HUES64 (cell line): Measurements from ENCODE around the gene SEMA6D.

Experiments used
- H3K27ac ChIP-seq: 2 replicates; pipeline ENCODE4 v1.7.0; 2013; ENCODE audit warnings: low read depth, low read length, inconsistent platforms
- H3K27me3 ChIP-seq: 2 replicates; pipeline ENCODE4 v1.6.1; 2013; ENCODE audit warnings: mild to moderate bottlenecking, low read length; ENCODE audit not compliant: insufficient read depth
- H3K36me3 ChIP-seq: 2 replicates; pipeline ENCODE4 v1.6.1; 2013; ENCODE audit warnings: mild to moderate bottlenecking, low read length; ENCODE audit not compliant: insufficient read depth
- H3K4me1 ChIP-seq: 2 replicates; pipeline ENCODE4 v1.6.1; 2013; ENCODE audit warnings: mild to moderate bottlenecking, low read length, moderate library complexity; ENCODE audit not compliant: insufficient read depth
- H3K4me3 ChIP-seq: 2 replicates; pipeline ENCODE4 v1.5.1; 2013; ENCODE audit warnings: mild to moderate bottlenecking, low read length, moderate library complexity
- H3K9ac ChIP-seq: 2 replicates; pipeline ENCODE4 v1.6.1; 2013; ENCODE audit warnings: mild to moderate bottlenecking, low read depth, low read length
- H3K9me3 ChIP-seq: 2 replicates; pipeline ENCODE4 v1.6.1; 2013; ENCODE audit warnings: low read depth, low read length; ENCODE audit not compliant: insufficient read depth
- WGBS: fragments of 150-250, 120-280 bp; methylation state at CpG from one replicate; pipeline ENCODE4 v1.1.7; 2013; ENCODE audit warnings: missing lambda C conversion rate; 5-methylcytosine and 5-hydroxymethylcytosine counted together

Gene SEMA6D

DNA sequence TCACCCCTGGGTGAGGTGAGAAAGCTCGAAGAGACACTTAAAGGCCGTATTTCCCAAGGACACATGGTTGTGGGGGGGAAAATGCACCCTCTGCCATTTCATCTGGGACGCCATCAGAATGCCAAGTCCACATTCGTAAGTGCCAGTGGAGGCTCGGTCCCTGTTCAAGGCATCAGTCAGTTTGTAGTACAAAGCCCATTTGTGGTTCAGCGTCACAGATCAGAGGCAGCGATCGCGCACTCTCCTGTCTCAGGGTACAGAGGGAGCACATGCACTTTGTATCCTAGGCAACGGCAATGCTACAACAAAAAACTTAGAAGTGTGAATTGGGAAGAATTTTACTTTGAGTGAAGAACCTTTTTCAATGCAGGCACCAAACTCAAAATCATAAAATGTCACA is 27.2 kb downstream of the SEMA6D start:
- H3K27me3 ChIP-seq, result peaks cover 7% of the 10 kb centered on the region; the same call in 1 of the 2 replicates
- peaks cover 18% of the 10 kb centered on the region for H3K4me1 ChIP-seq
- H3K27ac ChIP-seq, result no peak overlapping the region
- H3K9me3 ChIP-seq, result no peaks in the 10 kb centered on the region
- 95% methylated on average over 10 of the region's 10 CpGs for WGBS
- no peaks in the 10 kb centered on the region for H3K36me3 ChIP-seq
- H3K9ac ChIP-seq, result no peak overlapping the region
- no peak overlapping the region for H3K4me3 ChIP-seq

DNA sequence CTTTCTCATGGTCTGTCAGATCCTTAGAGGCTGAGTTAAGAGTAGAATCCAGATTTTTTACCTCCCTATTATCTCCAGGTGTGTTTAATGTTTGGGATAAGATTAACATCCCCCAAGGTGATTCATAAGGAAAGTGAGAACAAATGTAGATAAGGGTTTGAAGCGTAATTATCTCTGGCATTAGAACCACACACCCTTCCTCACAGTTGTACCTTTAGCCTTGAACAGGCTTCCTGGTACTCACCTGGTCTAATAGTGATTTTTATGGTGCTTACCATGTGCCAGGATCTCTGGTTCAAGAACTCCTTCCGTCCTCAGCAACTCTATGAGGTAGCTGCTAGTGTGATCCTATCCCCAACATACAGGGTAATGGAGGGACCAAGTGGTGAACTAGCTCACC is 27.7 kb downstream of the SEMA6D start:
- Histone ChIP-seq H3K4me3 (no peak overlapping the region), H3K36me3 (no peaks in the 10 kb centered on the region), H3K27me3 (peaks cover 7% of the 10 kb centered on the region; the same call in 1 of the 2 replicates), H3K4me1 (peaks cover 18% of the 10 kb centered on the region), H3K27ac (no peak overlapping the region), H3K9me3 (no peaks in the 10 kb centered on the region), H3K9ac (no peak overlapping the region)
- WGBS, result 100% methylated on average over 1 of the region's 2 CpGs

DNA sequence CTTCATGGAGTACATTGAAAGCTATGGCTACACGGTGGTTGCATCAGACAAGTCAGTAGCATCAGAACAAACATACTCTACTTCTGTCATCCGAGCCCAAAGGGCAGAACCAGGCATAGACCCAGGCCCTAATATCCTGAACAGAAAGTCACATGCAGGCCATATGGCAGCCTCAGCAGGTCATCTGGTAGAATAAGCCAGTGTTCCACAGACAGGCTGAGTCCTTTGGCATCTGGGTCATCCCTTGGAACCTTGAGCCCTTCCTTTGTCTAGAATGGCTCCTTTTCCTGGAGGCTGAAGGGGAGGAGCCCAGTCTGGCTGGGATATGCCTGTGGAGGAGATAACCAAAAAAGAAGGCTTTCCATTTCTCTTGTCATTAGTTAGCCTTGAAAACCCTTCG is 29.2 kb downstream of the SEMA6D start:
- peaks cover 16% of the 10 kb centered on the region for H3K4me1 ChIP-seq
- WGBS, result 92% methylated on average over 3 of the region's 3 CpGs
- no peak overlapping the region for H3K4me3 ChIP-seq
- no peaks in the 10 kb centered on the region for H3K36me3 ChIP-seq
- peaks cover 7% of the 10 kb centered on the region; the same call in 1 of the 2 replicates for H3K27me3 ChIP-seq
- no peak overlapping the region for H3K27ac ChIP-seq
- H3K9ac ChIP-seq, result no peak overlapping the region
- no peaks in the 10 kb centered on the region for H3K9me3 ChIP-seq

DNA sequence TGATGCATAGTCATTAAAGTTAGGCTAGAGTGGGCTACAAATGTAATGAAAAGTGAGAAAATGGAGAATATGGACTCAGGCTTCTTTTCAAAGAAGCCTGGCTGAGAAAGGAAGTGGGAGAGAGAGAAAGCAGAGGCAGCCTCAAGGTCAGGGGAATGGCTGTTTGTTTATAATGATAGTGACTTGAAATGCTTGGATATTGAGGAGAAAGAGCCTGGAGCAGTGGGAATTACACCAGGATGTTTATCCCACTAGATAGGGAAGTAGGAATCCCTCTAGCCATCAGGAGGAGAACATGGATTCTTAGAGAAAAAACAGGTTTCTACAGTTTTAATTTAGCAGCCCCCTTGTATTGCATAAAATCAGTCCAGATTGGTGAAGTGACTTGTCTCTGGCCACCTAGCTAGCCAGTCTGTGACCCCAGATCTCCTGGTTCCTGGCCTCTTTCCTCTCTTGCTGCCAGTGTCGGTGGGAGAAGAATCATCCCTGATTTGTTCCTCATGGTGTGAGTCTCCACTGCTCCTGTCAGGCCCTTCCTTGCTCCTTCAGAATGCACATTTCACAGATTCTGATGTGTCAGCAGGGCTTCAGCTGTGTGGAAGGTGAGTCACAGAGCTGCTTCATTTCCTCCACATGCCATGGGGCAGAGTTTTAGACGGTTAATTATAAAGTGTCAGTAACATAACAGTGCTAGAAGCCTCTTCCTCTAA is 32.9 kb downstream of the SEMA6D start:
- no peaks in the 10 kb centered on the region for H3K36me3 ChIP-seq
- H3K4me1 ChIP-seq, result no peaks in the 10 kb centered on the region
- no peaks in the 10 kb centered on the region; the same call in 1 of the 2 replicates for H3K27me3 ChIP-seq
- H3K27ac ChIP-seq, result no peak overlapping the region
- peaks cover 17% of the 10 kb centered on the region; the same call in 1 of the 2 replicates for H3K9me3 ChIP-seq
- H3K4me3 ChIP-seq, result no peak overlapping the region
- no peak overlapping the region for H3K9ac ChIP-seq
- WGBS, result 85% methylated on average over 1 of the region's 2 CpGs

DNA sequence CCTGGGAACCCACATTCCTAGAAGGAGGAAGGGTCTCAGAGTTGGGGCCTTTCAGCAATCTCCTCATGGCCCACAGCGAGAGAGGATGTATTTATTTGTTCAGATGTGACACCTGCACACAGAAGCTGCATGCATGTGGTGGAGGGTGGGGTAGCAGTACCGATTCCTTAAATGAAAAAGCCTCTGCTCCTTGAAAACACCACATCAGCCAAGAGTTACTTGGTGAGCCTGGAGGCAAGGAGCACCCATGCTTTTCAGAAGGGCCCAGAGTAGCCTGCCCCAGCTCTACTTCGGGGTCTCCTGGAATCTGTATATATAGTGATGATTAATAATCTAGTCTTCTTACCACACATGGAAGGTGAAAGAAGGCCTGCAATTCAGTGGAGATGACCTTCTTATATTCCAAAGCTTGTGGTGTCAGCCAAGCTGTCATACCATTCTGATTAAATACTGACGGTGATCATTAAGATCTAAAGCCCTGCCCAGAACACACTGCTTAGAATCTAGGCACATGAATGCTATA is 33.5 kb downstream of the SEMA6D start:
- H3K36me3 ChIP-seq, result no peaks in the 10 kb centered on the region
- no peak overlapping the region for H3K27ac ChIP-seq
- peaks cover 21% of the 10 kb centered on the region; the same call in 1 of the 2 replicates for H3K9me3 ChIP-seq
- H3K4me3 ChIP-seq, result no peak overlapping the region
- WGBS, result 91% methylated on average over 3 of the region's 4 CpGs
- H3K9ac ChIP-seq, result no peak overlapping the region
- H3K4me1 ChIP-seq, result no peaks in the 10 kb centered on the region
- H3K27me3 ChIP-seq, result no peaks in the 10 kb centered on the region

DNA sequence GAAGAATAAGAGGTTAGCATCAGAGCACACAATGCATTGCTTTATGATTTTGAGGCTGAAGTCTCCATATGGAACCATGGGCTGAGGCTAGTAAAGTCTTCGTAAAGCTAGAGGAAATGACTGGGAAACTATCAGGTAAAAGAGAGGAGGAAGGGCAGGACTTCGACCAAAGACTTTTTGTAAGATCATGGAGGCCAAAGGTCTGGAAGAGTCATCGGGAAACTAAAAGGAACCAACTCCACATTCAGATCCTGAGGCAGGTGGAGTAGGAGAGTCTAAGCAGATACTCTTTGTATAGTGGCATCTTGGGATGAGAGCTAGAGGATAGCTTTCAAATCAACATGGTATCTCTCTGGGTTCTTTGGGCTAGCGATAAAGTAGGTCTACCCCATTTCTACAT is 36.3 kb downstream of the SEMA6D start:
- no peaks in the 10 kb centered on the region for H3K36me3 ChIP-seq
- H3K4me3 ChIP-seq, result no peak overlapping the region
- H3K9ac ChIP-seq, result no peak overlapping the region
- H3K4me1 ChIP-seq, result peaks cover 9% of the 10 kb centered on the region
- peaks cover 21% of the 10 kb centered on the region; the same call in 1 of the 2 replicates for H3K9me3 ChIP-seq
- no peak overlapping the region for H3K27ac ChIP-seq
- H3K27me3 ChIP-seq, result no peaks in the 10 kb centered on the region
- 97% methylated on average over 4 of the region's 4 CpGs for whole genome bisulfite sequencing

DNA sequence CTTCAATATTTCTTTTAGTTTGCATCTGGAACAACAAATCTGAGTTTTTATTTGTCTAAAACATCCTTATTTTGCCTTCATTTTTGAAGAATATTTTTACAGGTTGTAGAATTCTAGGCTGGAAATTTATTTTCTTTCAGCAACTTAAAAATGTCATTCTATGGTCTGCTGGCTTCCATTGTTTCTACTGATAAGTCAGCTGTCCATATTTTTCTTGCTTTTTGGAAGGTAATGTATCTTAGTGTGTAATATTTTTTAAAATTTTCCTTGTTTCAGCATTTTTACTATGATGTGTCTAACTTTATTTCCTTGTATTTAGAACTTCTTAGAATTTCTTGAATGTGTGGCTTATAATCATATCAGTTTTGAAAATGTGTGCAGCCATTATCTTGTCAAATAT is 37.0 kb downstream of the SEMA6D start:
- H3K27ac ChIP-seq, result no peak overlapping the region
- no peaks in the 10 kb centered on the region for H3K27me3 ChIP-seq
- H3K9me3 ChIP-seq, result peaks cover 21% of the 10 kb centered on the region; the same call in 1 of the 2 replicates
- peaks cover 9% of the 10 kb centered on the region for H3K4me1 ChIP-seq
- no peak overlapping the region for H3K9ac ChIP-seq
- no peak overlapping the region for H3K4me3 ChIP-seq
- no peaks in the 10 kb centered on the region for H3K36me3 ChIP-seq

DNA sequence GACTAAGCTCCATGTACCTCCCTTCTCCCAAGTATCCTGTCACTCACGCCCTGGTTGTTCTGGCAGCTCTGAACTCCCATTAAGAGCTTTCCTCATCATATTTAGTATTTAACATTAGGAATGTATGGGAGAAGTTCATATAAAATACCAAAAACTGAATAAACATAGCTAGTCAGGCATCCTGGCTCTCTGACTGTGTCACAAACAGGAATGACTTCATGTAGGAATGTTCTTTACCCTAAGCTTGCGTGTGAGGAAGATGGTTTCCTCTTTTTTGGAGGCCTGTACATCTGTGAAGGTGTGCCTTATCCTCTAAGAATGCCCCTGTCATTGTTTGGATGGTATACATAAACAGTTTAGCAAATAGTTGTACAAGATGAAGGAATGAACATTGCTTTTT is 38.6 kb downstream of the SEMA6D start:
- Histone ChIP-seq H3K27ac (no peak overlapping the region), H3K9ac (no peak overlapping the region), H3K9me3 (peaks cover 21% of the 10 kb centered on the region; the same call in 1 of the 2 replicates), H3K27me3 (no peaks in the 10 kb centered on the region), H3K4me1 (peaks cover 9% of the 10 kb centered on the region), H3K36me3 (no peaks in the 10 kb centered on the region), H3K4me3 (no peak overlapping the region)
- 84% methylated on average over 2 of the region's 2 CpGs for WGBS

DNA sequence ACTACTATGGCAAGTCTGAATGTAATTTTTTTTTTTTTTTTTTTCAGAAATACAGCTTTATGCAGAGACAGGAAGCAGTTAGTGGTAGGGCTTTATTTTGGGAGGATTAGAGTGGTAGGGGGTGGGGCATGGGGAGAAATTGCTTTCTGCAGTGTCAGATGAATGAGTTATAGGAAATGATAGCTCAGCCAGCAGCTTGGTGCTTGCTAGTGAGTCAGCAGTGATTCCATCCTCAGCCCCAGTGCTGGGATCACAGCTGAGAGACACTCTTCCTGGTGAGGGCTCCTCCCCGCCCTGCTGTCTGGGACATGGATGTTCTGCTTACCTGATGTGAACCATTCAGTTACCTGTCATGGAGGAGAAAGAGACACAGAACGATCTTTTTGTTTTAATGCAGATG is 39.6 kb downstream of the SEMA6D start:
- Histone ChIP-seq H3K27ac (no peak overlapping the region), H3K9me3 (peaks cover 21% of the 10 kb centered on the region; the same call in 1 of the 2 replicates), H3K36me3 (no peaks in the 10 kb centered on the region), H3K9ac (no peak overlapping the region), H3K27me3 (no peaks in the 10 kb centered on the region), H3K4me3 (no peak overlapping the region), H3K4me1 (peaks cover 9% of the 10 kb centered on the region)
- 93% methylated on average over 2 of the region's 2 CpGs for WGBS

DNA sequence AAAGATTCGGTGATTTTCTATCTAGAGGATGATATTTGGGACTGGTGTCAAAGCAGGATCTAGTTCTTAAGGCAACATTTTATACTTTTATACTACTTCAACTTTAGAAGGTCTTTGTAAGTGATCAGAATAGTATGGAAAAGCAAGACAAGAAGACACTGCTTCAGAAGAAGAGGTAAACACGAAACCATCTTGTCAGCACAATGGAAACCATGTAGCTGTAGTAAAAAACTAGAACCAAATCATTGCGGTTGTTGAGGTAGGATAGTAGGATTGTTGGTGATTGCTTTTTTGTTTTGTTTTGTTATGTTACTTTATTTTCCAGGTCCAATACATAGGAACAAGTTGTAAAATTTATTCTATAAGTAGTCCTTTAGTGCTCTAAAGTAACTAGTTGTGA is 40.0 kb downstream of the SEMA6D start:
- H3K4me3 ChIP-seq, result no peak overlapping the region
- H3K27me3 ChIP-seq, result no peaks in the 10 kb centered on the region
- H3K27ac ChIP-seq, result no peak overlapping the region
- no peak overlapping the region for H3K9ac ChIP-seq
- peaks cover 21% of the 10 kb centered on the region; the same call in 1 of the 2 replicates for H3K9me3 ChIP-seq
- H3K36me3 ChIP-seq, result no peaks in the 10 kb centered on the region
- peaks cover 9% of the 10 kb centered on the region for H3K4me1 ChIP-seq
- 65% methylated on average over 2 of the region's 3 CpGs for WGBS

DNA sequence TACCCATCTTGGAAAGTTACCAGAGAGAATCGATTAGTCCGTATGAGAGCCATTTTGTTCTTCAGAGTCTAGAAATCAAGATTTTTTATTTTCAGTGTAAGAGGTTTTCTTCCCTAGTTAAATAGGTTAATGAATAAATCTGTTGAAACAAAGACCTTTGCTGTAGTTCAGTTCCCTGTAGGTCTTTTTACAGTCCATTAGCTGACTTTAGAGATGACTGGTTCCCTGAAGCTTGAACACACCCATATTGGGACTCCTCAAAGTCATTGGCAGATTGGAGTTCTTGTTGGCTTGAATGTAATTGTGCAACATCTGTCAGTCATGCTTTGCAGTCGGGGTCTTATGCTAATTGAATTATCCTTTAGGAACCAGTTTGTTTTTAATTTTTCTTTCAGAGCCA is 45.3 kb downstream of the SEMA6D start:
- no peak overlapping the region for H3K4me3 ChIP-seq
- no peaks in the 10 kb centered on the region for H3K27me3 ChIP-seq
- peaks cover 11% of the 10 kb centered on the region; the same call in 1 of the 2 replicates for H3K36me3 ChIP-seq
- H3K9me3 ChIP-seq, result no peaks in the 10 kb centered on the region
- no peak overlapping the region for H3K27ac ChIP-seq
- WGBS, result 91% methylated on average over 3 of the region's 3 CpGs
- H3K9ac ChIP-seq, result no peak overlapping the region
- H3K4me1 ChIP-seq, result no peaks in the 10 kb centered on the region
